Gastrocnemius medialis (tissue), 4 donors: ENCODE measurements around the gene PPP1CB. TPM values are rescaled to one million over a fixed set of nuclear protein-coding genes. Genes with fewer than 3 reads are reported as not detected.

ENCODE experiments used
- ATAC-seq, 2 donors: fragments of 150-250 bp; one replicate each; pipeline ENCODE4 v1.9.1; 2016
- DNase-seq, 2 donors: peaks; one replicate each; pipeline ENCODE4 v3.0.0-alpha.2; 2019
- H3K27ac ChIP-seq, 4 donors: fragments of 200-600 bp; sonication (generic); 1 replicate in 1 of 4; 2 replicates in 3 of 4; pipeline ENCODE4 v1.5.1; 2016 to 2018; ENCODE audit warnings: mild to moderate bottlenecking in 2 of 4, moderate library complexity in 1 of 4
- H3K27me3 ChIP-seq, 3 donors: fragments of 200-600 bp; sonication (generic) in 2 of 3; 1 replicate in 1 of 3; 2 replicates in 2 of 3; pipeline versions ENCODE4 v1.5.1 to v1.6.0; 2016 to 2019; ENCODE audit warnings: mild to moderate bottlenecking in 1 of 3, moderate library complexity in 1 of 3
- H3K36me3 ChIP-seq, 2 donors: fragments of 200-600 bp; sonication (generic) in 1 of 2; one replicate each; pipeline ENCODE4 v1.5.1; 2017 to 2018
- H3K4me1 ChIP-seq, 2 donors: fragments of 200-600 bp; sonication (generic) in 1 of 2; one replicate each; pipeline ENCODE4 v1.5.1; 2016 to 2017; ENCODE audit warnings: mild to moderate bottlenecking in 2 of 2
- H3K4me3 ChIP-seq, 4 donors: fragments of 200-600 bp; sonication (generic) in 3 of 4; 1 replicate in 1 of 4; 2 replicates in 3 of 4; pipeline ENCODE4 v1.5.1; 2016 to 2019; ENCODE audit warnings: mild to moderate bottlenecking in 2 of 4
- H3K9me3 ChIP-seq, 3 donors: fragments of 200-600 bp; sonication (generic) in 2 of 3; 1 replicate in 1 of 3; 2 replicates in 2 of 3; pipeline ENCODE4 v1.5.1; 2016 to 2019
- CTCF ChIP-seq, 5 experiments: fragments of 450-650 bp in 3 of 5; fragments of 200-600 bp in 2 of 5; sonication (generic) in 2 of 5; IDR thresholded peaks in 4 of 5; conservative IDR thresholded peaks in 1 of 5; 1 replicate in 4 of 5; 2 replicates in 1 of 5; pipeline ENCODE4 v1.5.1; 2016 to 2019; ENCODE audit warnings: antibody characterized with exemption in 5 of 5, mild to moderate bottlenecking in 3 of 5, moderate library complexity in 3 of 5
- POLR2A ChIP-seq, 2 donors: fragments of 450-650 bp; IDR thresholded peaks; one replicate each; pipeline ENCODE4 v1.6.1; 2017; ENCODE audit warnings: antibody characterized with exemption in 2 of 2, mild to moderate bottlenecking in 2 of 2, moderate library complexity in 2 of 2
- in situ Hi-C, 4 donors: fragments of 200-750 bp; cut with MboI; loops; one replicate each; pipeline versions ENCODE4 v1.15.0 to v1.8.0; 2017; ENCODE audit warnings: low sequenced_read_pairs in 4 of 4
- intact Hi-C: fragments of 100-400 bp; cut with DNase I; formaldehyde crosslinking; loops from one replicate; pipeline ENCODE4 v1.15.1; 2023; ENCODE audit warnings: low total_unique reads
- total RNA-seq, 4 donors: library from RNA; depleted of rRNA; stranded (reverse); fragments of >200 nt; gene quantifications; one replicate each; pipeline versions ENCODE4 v1.1.0 to v1.2.3, GENCODE V29; 2016

Gene PPP1CB
- total RNA-seq, 4 donors from 2014 or later: 230 to 419 (median 317) TPM

GRCh38 chr2:28752631-28753376 lies 1.2 kb downstream of the PPP1CB start:
- no peaks in the 10 kb centered on the region for H3K9me3 ChIP-seq
- no peak for DNase-seq
- in situ Hi-C loops: loop anchor here (5.0 to 10.0 kb wide), 3 partner anchors 158 to 168 kb away; no protein-coding TSS in a partner anchor
- H3K27ac ChIP-seq: peak overlapping the region; percentile 96 to 99 (median 97)
- H3K4me1 ChIP-seq: peaks cover 51 to 57% of the 10 kb centered on the region in 2 donors
- H3K27me3 ChIP-seq: no peaks in the 10 kb centered on the region
- H3K4me3 ChIP-seq: peak overlapping the region; percentile 70 to 90 (median 88)
- intact Hi-C loops: loop anchor here (1.0 to 5.0 kb wide), 4 partner anchors 131 to 356 kb away; no protein-coding TSS in a partner anchor
- H3K36me3 ChIP-seq: no peaks in the 10 kb centered on the region
- TF ChIP-seq CTCF (IDR thresholded peaks at IDR 0.05 in 4 of 5, conservative IDR thresholded peaks at IDR 0.05 in 1 of 5): no peak
- no peak for TF ChIP-seq POLR2A (IDR thresholded peaks at IDR 0.05)
- ATAC-seq: no peak

GRCh38 chr2:28754321-28754720 lies 2.7 kb downstream of the PPP1CB start:
- in situ Hi-C loops: loop anchor here (5.0 to 10.0 kb wide), 3 partner anchors 160 to 170 kb away; no protein-coding TSS in a partner anchor
- H3K4me1 ChIP-seq: peaks cover 59 to 66% of the 10 kb centered on the region in 2 donors
- peak overlapping the region; percentile 96 to 99 (median 97) for H3K27ac ChIP-seq

DNA sequence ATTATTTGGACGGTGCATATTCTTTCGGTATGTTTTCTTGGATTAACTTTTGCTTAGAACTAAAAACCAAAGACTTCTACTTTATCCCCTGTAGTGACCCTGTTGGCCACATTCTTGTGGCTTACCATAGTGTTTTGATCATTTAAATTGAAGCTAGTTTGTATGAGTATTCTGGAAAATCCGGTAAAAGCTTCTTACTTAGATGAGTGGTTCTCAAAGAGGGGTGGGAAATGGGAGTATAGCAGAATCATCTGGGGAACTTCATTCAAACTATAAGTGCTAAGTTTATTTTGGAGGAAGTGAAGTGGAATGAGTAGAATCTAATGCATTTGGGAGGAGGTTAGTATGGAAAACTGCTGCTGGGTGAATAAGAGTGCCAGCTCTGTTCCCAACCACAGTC lies 3.8 kb downstream of the PPP1CB start:
- TF ChIP-seq POLR2A (IDR thresholded peaks at IDR 0.05): no peak
- no peak for TF ChIP-seq CTCF (IDR thresholded peaks at IDR 0.05 in 4 of 5, conservative IDR thresholded peaks at IDR 0.05 in 1 of 5)
- Histone ChIP-seq H3K4me3 (peak overlapping the region; percentile 2 to 90 (median 48)), H3K27ac (peak overlapping the region; percentile 96 to 99 (median 97)), H3K27me3 (no peaks in the 10 kb centered on the region), H3K4me1 (peaks cover 54 to 71% of the 10 kb centered on the region in 2 donors), H3K9me3 (no peaks in the 10 kb centered on the region), H3K36me3 (peaks cover 0 to 3% of the 10 kb centered on the region in 2 donors)
- no peak for ATAC-seq
- in situ Hi-C loops (loop anchor here in 3 of 4 donors (10.0 kb wide), 2 partner anchors 161 to 171 kb away; no protein-coding TSS in a partner anchor), intact Hi-C loops (no loop called here)
- no peak for DNase-seq

More at GRCh38 chr2:28754321-28754720, 2.7 kb downstream of the PPP1CB start:
- DNase-seq (no peak), ATAC-seq (no peak)
- peak overlapping the region; percentile 7 to 90 (median 80) for H3K4me3 ChIP-seq
- TF ChIP-seq POLR2A (IDR thresholded peaks at IDR 0.05) (no peak), CTCF (IDR thresholded peaks at IDR 0.05 in 4 of 5, conservative IDR thresholded peaks at IDR 0.05 in 1 of 5) (no peak)
- H3K36me3 ChIP-seq: no peaks in the 10 kb centered on the region
- no peaks in the 10 kb centered on the region for H3K27me3 ChIP-seq
- H3K9me3 ChIP-seq: no peaks in the 10 kb centered on the region
- intact Hi-C loops: loop anchor here (5.0 kb wide), 2 partner anchors 132 to 357 kb away; no protein-coding TSS in a partner anchor

DNA sequence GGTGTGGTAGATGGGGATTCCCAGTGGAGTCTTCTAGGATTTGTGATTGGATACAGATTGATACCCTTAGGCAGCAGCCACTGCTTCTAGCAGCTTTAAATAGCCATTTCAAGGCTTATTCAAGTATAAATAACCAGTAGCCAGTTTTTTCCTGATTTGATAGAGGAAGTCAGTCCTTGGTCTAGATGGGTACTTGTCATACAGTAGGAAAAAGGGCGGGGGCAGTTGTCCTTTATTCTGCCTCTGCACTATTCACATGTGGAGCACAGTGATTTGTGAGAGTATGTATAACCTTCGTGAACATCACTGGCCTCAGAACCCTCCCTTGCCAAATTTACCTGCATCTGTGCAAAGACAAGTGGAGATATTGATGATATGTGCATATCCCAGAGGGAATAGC lies 6.8 kb downstream of the PPP1CB start:
- intact Hi-C loops: no loop called here
- TF ChIP-seq POLR2A (IDR thresholded peaks at IDR 0.05): no peak
- no peak for TF ChIP-seq CTCF (IDR thresholded peaks at IDR 0.05 in 4 of 5, conservative IDR thresholded peaks at IDR 0.05 in 1 of 5)
- Histone ChIP-seq H3K27me3 (no peaks in the 10 kb centered on the region), H3K9me3 (no peaks in the 10 kb centered on the region), H3K4me3 (no peak overlapping the region), H3K27ac (peak overlapping the region in 2 of 4 donors; percentile 97), H3K36me3 (peaks cover 0 to 7% of the 10 kb centered on the region in 2 donors), H3K4me1 (peaks cover 78 to 96% of the 10 kb centered on the region in 2 donors)
- DNase-seq: no peak
- no peak for ATAC-seq
- in situ Hi-C loops: loop anchor here in 3 of 4 donors (10.0 kb wide), 2 partner anchors 164 to 174 kb away; no protein-coding TSS in a partner anchor
